Activated CD8-positive, alpha-beta memory T cell treated with anti-CD3 and anti-CD28 coated beads for 1 hour (primary cell): ENCODE data around the gene HNRNPH2.

ENCODE experiments used
- DNase-seq, 2 donors: peaks; one replicate each; pipeline ENCODE4 v3.0.0-alpha.2; 2020; ENCODE audit warnings: low read depth in 1 of 2; ENCODE audit errors: extremely low read depth in 1 of 2

The HNRNPH2 gene

DNA sequence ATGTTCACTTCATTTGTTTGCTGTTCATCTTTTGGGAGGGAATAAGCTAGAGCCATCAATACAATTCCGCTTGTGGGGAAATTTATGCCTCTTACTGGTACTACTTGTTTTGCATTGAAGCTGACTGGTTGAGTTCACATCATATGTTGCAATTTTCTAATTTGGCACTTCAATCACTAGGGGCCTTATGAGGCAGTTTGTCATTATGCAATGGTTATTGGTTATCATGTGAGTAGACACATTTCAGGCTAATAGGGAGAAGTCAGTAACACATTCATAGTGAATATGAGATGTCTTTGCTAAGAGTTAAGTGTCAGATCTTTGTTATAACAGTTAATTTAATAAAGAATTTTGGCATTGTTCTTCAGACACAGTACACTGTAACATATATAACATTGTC lies 12.2 kb upstream of the HNRNPH2 start:
- no peak for DNase-seq

GRCh38 chrX:101397779-101398178 lies 10.2 kb upstream of the HNRNPH2 start:
- no peak for DNase-seq

- DNase-seq = no peak
These were observed 9.3 kb upstream of the HNRNPH2 start for GRCh38 chrX:101398694-101399093.

DNA sequence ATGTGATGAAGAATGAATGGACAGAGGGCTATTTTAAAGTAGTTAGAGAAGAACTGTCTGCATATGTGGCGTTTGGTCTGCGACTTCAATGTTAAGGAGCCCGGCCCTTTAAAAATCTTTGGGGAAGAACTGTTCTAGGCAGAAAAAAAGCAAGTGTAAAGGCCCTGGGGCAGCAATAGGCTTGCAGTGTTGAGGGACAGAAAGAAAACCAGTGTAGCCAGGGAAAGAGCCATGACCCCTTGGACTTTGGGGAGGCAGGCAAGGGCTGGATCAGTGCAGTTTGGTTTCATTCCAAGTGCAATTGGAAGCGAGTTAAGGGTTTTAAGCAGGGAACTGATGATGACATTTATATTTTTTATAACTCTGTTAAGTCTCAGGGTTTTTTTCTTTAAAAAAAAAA lies 8.2 kb upstream of the HNRNPH2 start:
- no peak for DNase-seq

- DNase-seq = no peak
These were observed 765 bp upstream of the HNRNPH2 start for GRCh38 chrX:101407167-101407747.

DNA sequence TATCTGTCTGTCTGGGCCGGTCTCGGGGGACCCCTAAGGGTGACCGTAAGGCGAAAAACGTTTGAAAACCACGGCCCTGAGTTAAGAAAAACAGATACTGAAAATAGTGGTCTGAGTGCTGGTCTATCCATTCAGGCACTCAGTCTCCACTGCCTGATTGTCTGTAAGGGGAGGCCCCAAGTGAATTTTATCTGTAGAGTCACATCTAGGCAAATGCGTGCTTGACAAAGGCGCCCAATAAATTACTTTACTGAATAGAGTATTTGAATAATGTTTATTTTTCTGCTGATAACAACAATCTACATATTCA lies 465 bp downstream of the HNRNPH2 start:
- no peak for DNase-seq

DNA sequence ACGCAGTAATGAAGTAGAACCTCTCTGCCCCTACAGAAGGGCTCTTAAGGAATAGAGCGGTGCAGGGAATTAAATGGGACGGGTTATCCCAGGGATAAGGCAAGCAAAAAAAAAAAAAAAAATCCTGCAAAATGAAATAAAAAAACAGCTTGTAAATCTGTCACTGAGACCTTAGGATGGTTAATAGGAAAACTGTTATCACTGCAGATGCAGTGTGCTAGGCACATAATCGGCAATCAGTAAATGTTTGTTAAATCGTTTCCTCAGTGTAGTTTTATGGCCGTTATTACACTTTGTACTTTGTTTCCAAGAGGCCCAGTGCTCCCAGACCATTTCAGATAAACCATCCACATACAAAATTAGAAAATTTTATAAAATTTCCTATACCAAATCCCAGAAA lies 1.0 kb downstream of the HNRNPH2 start:
- DNase-seq = no peak

GRCh38 chrX:101410461-101410860 lies 2.4 kb downstream of the HNRNPH2 start:
- DNase-seq = no peak

GRCh38 chrX:101411984-101412383 lies 4.0 kb downstream of the HNRNPH2 start:
- DNase-seq = no peak

GRCh38 chrX:101415180-101416145 lies 7.4 kb downstream of the HNRNPH2 start:
- DNase-seq = no peak

GRCh38 chrX:101416691-101417090 lies 8.7 kb downstream of the HNRNPH2 start:
- DNase-seq = no peak

DNA sequence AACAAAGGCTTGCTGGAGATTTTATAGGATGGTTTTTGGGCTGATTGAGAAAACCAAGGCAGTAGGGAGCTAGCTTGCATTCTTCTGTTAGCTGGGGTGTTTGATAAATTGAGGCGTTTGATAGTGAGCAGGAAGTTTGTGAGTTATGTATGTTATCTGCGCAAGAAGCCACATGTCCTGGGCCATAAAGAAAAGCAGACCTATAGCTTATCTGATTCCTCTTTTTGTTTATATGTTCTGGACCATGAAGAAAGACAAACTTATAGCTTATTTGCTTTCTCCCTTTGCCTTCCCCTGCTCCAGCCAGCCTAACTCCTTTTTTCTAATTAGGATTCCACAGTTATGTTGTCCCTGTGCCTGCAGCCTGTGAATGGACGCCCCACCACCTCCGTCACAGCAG lies 9.2 kb downstream of the HNRNPH2 start:
- no peak for DNase-seq

DNA sequence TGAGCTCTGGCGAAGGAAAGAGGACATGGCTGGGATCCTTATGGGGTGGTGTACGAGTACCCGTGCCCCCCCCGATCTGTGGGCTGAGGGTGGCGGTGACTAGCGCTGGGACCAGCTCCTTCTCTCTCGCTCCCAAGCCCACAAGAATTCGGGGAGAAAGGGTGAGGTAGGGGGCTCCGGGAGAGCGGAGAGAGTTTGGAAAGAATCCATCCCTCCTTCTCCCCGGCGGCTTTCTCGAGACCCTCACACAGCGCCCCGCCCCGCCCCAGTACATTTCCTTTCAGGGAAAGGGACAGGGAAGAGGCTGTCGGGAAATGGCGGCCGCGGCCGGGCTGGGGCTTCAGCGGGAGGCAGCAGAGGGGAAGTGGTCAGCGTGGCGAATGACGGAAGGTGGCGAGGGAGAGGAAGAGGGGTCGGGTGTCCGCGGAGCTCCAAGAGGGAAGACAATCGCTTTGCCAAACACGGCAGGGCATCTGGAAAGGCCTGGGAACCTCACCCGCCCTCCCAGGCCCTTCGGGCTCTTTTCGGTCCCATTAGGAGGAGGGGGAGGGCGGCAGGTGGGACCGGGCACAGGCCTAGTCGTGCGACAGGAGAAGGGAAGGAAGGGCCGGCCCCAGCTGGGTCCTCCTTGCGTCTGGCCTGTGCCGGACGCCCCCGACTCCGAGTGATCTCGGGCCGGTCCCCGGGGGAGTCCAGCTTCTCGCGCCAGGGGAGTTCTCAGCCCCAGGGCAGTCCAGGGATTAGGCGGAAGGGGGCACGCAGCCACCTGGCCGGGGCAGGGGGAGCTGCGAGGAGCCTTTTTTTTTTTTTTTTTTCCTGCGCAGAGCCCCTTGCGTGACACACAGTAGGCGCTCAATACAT lies 10.2 kb downstream of the HNRNPH2 start:
- DNase-seq = no peak

GRCh38 chrX:101419489-101419888 lies 11.5 kb downstream of the HNRNPH2 start:
- no peak for DNase-seq

DNA sequence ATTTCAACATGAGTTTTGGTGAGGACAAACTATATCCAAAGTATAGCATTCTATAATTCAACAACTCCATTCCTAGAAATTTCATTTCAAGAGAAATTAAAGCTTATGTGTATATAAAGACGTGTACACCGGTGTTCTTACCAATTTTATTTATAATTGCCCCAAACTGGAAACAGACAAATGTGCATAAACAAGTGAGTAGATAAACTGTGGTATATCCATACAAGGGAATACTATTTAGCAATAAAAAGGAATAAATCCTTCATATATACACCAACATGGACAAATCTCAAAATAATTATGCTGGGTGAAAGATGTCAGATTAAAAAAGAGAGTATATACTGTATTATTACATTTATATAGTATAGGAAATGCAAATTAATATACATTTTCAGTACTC lies 19.9 kb downstream of the HNRNPH2 start:
- DNase-seq = no peak

DNA sequence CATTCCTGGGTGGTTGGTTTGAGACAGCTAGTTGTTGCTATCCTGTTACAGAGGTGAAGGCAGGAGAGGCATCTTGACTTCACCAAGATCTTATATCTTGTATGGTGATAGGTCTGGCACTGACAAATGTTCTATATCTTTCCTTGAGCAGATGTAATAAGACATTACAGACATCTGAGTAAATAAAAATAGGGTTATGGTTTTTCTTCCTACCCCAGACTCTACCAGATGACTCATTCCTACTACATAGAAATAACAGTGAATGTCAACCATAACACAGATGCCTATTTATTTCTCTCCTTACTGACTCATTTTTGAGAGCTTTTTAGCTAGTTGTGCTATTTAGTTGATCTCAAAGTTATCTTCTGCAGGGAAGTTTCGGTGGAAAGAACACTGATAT lies 21.9 kb downstream of the HNRNPH2 start:
- no peak for DNase-seq

DNA sequence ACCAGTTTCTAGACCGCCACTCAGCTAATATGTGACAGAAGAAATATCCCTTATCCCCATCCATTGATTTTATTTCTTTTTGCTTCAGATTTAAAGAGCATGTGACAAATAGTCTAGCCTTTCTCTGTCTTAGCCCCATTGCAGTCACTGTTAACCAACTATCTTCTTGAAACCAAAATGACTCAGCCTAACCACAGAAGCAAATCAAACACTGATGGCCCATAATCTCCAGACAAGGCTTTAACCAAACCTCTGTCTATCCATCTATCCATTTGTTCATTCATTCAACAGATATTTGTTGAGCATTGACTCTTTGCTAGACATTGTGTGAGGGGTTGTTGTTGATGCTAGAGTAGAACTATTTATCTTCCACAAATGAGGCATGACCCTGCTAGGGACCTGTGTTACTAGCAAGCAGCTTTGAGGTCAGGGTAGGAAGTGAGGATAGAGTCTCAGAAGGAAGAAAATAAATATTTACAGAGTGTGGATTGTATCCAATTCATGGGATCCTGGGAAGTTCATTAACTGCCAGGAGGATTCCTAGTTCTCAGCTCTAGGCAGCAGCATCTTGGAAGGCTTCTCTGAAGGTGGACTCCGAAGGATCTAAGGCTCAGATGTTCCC lies 22.5 kb downstream of the HNRNPH2 start:
- DNase-seq = no peak

DNA sequence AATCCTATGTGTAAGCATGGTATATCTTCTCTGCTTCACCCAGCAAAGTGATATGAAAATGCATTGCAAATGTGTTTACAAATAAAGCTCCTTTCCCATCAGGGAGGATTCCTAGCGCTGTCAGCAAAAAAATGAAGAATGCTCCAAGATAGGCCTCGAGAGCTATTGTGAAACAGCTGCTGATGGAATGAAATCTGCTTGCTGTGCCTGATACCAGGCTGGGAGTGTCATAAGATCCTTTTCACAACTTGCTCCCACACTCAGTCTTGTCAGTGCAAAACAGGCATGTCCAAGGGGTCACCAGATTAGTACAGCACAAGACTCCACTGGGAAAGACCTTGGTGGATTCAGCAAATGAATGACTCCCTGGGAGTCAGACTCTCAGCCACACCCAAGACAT lies 34.1 kb downstream of the HNRNPH2 start:
- DNase-seq = no peak

- DNase-seq = no peak
These were observed 41.3 kb downstream of the HNRNPH2 start for GRCh38 chrX:101449279-101449678.

- no peak for DNase-seq
These were observed 42.1 kb downstream of the HNRNPH2 start for GRCh38 chrX:101450085-101450484.

DNA sequence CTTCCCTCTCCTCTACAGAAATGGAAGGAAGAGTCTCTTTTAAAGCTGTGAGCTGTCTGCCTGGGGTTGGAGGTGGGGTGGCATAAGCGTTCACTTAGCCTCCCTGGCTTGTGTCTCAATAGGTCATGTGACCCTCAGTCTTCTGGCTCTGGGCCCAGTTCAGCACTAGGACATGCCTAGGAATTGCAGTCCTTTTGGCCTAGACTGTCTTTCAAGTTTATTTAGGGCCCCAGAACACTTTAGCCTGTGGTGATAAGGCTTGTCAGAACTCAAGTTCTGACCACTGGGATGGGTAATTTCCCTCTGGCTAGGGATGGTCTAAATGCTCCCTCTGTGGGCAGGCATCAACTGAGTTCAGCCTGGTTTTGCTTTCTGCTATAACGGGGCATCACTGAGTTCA lies 42.9 kb downstream of the HNRNPH2 start:
- no peak for DNase-seq
